NCI-H146 treated with DMSO at 0.1 percent for 48 hours (cell line): ENCODE measurements around the gene LBX1.

ENCODE experiments used
- DNase-seq: peaks from one replicate; lab custom pipeline; 2025; ENCODE audit not compliant: unreplicated experiment; lab: John Stamatoyannopoulos, UW

Gene LBX1

GRCh38 chr10:101229266-101230182 lies at the start of gene LBX1:
Gene LBX1, minus strand, starts transcription at chr10:101229463. Its CDS starts 648 bp downstream, at chr10:101228815.
- DNase-seq, result no peak

DNA sequence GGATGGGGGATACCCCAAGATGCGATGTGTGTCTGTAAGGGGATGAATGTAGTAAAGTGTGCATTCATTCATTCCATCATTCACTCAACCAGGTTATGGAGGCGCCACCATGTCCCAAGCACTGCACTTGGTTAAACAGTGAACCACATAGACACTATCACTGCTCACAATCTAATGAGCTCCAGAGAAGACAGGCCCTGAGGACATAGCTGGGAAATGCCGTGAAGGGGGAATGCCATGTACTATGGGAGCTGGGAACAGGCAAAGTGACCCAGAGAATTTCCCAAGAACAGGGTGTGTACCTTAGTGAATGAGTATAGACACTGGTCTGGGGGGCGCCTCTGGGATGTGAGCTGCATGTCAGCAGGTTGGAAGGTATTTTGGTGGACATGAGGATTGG lies 44.5 kb upstream of the LBX1 start:
- no peak for DNase-seq

GRCh38 chr10:101273330-101273729 lies 44.1 kb upstream of the LBX1 start:
- DNase-seq, result no peak

GRCh38 chr10:101272229-101272868 lies 43.1 kb upstream of the LBX1 start:
- DNase-seq, result peak; percentile 45

- DNase-seq, result no peak
Measured at GRCh38 chr10:101270763-101271162, 41.5 kb upstream of the LBX1 start.

DNA sequence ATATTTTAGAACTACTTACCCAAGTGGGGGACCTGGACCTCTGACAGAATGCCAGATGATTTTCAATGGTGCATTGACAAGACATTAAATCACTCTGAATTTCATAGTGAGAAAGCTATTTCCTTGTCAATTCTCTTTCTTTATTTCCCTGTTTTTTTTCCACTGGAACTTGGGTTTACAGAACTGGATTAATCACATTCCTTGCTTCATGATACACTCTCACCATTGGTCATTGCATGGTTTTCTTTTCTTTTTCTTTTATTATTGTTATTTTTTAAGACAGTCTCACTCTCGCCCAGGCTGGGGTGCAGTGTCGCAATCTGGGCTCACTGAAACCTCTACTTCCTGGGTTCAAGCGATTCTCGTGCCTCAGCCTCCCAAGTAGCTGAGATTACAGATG lies 38.5 kb upstream of the LBX1 start:
- DNase-seq, result no peak

- no peak for DNase-seq
Measured at GRCh38 chr10:101267290-101267680, 38.0 kb upstream of the LBX1 start.

DNA sequence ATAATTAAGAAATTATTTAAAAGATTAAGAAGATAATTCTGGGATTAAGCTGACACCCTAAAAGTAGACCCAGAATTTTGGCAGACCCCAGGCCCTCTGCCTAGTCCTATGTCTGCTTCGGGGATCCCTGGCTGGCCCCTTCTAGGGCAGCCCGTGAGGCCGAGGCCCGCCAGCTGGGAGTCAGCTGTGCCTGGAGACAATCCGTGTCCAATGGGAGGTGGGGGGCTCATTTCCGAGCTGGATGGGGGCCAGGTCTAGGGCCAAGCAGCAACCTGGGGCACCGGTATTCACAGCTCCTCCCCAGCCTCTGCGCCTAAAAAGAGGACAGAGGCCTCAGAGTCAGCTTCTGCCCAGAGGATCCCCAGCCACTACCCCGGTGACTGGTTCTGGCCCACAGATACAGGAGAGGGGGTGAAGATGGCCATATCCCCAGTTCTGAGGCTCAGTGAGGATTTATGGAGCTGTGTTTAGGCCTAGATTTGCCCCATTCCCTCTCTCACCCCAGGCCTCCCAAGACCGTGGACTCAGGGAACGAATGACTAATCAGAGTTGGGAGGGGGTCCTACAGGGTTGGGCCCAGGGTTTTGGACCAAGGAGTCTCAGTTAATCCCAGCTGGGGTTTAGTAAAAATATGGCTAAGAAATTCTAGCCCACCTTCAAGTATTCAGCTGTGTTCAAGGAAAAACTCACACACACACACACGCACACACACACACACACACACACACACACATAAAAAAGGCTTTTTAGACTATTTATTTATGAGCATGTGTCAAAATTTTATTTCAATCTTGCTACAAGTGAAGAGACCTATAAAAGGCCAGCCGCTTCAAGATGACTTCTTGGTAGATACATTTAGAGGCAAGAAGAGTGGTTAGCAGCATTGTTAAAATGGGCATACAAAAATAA lies 37.4 kb upstream of the LBX1 start:
- DNase-seq, result no peak

- DNase-seq, result no peak
Measured at GRCh38 chr10:101263150-101263752, 34.0 kb upstream of the LBX1 start.

DNA sequence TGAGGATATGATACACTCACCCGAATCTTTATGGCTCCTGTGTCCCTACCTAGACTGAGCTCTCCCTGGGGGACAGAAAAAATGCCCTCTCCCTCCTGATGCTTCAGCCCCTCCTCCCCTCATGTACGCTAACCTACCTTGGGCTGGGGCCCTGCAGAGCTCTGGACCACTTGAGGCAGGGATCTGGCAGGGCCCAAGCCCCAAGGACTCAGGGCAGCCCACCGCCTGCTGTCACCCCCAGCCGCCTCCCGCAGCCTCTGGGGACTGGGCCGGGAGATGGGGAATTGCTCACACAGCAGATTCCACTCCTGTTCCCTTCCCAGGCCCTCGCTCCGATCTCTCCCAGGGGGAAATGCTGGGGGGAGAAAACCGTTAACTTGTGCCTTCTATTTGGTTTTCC lies 32.9 kb upstream of the LBX1 start:
- DNase-seq, result no peak

DNA sequence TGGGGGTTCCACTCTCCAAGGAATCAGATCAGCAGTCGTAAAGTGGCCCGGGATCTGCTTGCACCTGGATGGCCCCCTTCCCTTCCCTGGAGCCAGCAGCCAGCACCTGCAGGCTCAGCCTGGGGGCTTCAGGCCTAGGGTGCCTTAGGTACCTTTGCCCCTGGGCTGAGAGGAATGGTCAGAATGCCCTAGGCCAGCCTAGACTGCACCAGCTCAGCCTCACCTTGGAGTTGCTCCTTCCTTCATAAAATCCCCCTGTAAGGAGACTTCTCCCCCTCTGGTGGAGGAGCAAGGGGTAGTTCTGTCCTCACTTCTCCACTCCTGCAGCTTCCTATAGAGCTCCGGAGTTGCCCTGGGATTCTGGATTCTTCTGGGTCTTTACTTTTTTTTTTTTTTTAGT lies 32.4 kb upstream of the LBX1 start:
- DNase-seq, result no peak

DNA sequence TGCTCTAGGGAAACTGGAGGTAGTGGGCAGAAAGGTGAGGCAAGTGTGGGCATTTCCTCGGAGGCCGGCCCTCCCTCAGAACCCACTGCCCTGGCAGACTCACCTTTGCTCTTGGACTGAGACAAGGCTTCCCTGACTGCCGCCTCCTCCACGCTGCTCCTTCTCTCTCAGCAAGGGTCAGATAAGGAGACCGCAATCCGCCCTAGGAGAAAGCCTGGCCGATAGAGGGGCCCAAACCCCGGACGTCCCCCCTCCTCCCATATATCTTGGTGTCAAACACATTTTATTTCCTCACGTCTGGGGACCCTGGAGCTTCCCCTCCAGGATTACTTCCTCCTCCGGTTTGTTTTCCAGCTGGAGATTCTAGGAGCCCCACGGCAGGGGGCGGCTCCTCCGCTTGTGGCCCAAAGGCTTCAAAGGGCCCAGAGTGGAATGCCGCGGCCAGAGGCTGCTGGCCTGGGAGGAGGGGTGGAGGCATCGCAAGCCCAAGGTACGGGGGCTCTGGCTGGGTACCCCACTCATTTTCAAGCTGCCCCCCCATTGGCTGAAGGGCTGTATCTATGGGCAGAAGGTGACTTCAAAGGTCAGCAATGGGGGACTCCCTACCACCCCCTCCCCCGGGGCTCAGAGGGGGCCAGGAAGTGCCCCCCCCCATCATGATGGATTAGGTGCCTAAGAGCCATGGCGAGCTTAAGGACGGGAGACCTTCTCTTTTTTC lies 31.7 kb upstream of the LBX1 start:
- no peak for DNase-seq

DNA sequence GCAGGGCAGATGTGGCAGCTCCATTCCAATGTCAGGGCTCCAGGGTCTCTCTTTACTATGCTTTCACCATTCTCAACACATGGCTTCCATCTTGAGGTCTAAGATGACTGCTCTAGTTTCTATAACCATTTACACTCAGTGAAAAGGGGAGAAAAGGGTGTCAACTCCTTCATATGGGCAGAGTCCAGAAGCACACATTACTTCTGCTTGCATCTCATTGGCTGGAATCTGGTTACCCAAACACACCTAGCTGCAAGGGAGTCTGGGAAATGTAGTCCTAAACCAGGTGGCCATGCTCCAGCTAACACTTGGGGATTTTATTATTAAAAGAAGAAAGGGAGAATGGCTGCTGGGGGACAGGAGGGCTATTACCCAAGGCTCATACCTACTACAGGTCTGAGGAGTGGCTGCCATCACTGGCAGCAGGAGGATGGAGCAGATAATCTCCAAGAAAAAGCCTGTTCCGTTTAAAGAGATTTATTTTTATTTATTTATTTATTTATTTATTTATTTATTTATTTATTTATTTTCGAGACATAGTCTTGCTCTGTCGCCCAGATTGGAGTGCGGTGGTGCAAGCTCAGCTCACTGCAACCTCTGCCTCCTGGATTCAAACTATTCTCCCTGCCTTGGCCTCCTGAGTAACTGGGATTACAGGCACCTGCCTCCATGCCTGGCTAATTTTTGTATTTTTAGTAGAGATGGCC lies 29.1 kb upstream of the LBX1 start:
- no peak for DNase-seq

DNA sequence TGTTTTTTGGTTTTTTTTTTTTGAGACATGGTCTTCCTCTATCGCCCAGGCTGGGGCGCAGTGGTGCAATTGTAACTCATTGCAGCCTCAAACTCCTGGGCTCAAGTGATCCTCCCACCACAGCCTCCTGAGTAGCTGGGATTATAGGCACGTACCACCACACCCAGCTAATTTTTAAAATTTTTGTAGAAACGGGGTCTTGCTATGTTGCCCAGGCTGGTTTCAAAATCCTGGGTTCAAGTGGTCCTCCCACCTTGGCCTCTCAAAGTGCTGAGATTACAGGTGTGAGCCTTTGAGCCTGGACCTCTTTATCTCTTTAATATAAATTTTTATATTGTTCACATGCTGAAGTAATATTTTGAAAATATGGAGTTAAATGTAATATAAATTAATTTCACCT lies 28.2 kb upstream of the LBX1 start:
- DNase-seq, result no peak

- DNase-seq, result no peak
Measured at GRCh38 chr10:101257084-101257483, 27.8 kb upstream of the LBX1 start.

GRCh38 chr10:101256387-101256786 lies 27.1 kb upstream of the LBX1 start:
- no peak for DNase-seq

- DNase-seq, result no peak
Measured at GRCh38 chr10:101250136-101250535, 20.9 kb upstream of the LBX1 start.

- DNase-seq, result no peak
Measured at GRCh38 chr10:101249171-101249581, 19.9 kb upstream of the LBX1 start.

- DNase-seq, result no peak
Measured at GRCh38 chr10:101246639-101247038, 17.4 kb upstream of the LBX1 start.
